Mesothelial cell of epicardium (in vitro differentiated cells): ENCODE measurements around the gene IGFL1. TPM values are rescaled to one million over a fixed set of nuclear protein-coding genes. Genes with fewer than 3 reads are reported as not detected.
"Not testable (repeated sequence)": the region's sequence is repeated elsewhere in the genome, so short reads cannot be mapped to it uniquely, and the experiment has no call there.

Experiments used
- DNase-seq, 2 experiments: peaks; one replicate each; pipeline ENCODE4 v3.0.0; 2021; ENCODE audit warnings: low spot score in 2 of 2; ENCODE audit not compliant: unreplicated experiment in 2 of 2
- H3K27ac Mint-ChIP-seq: 2 replicates; pipeline ENCODE4 v1.8.0; 2021; ENCODE audit warnings: mixed read lengths
- H3K27me3 Mint-ChIP-seq: 2 replicates; pipeline ENCODE4 v1.8.0; 2021; ENCODE audit warnings: low read depth, mixed read lengths
- H3K36me3 Mint-ChIP-seq: 2 replicates; pipeline ENCODE4 v1.8.0; 2021; ENCODE audit warnings: mixed read lengths
- H3K4me1 Mint-ChIP-seq: 2 replicates; pipeline ENCODE4 v1.8.0; 2021; ENCODE audit warnings: mixed read lengths
- H3K4me3 Mint-ChIP-seq: 2 replicates; pipeline ENCODE4 v1.8.0; 2021; ENCODE audit warnings: mild to moderate bottlenecking, moderate library complexity, mixed read lengths
- H3K9me3 Mint-ChIP-seq: 2 replicates; pipeline ENCODE4 v1.8.0; 2021; ENCODE audit warnings: mixed read lengths
- total RNA-seq: library from RNA; stranded (reverse); gene quantifications from 3 replicates; pipeline ENCODE4 v1.2.1, GENCODE V29; 2021
- TF ChIP-seq, protein P1 (sequence below): fragments of 200-600 bp; sonication (generic); IDR thresholded peaks from one replicate; pipeline ENCODE4 v1.5.0; 2021; ENCODE audit warnings: antibody characterized with exemption; ENCODE audit not compliant: unreplicated experiment

Gene IGFL1
- total RNA-seq, 1 donor from 2014 or later: 0.29 TPM

DNA sequence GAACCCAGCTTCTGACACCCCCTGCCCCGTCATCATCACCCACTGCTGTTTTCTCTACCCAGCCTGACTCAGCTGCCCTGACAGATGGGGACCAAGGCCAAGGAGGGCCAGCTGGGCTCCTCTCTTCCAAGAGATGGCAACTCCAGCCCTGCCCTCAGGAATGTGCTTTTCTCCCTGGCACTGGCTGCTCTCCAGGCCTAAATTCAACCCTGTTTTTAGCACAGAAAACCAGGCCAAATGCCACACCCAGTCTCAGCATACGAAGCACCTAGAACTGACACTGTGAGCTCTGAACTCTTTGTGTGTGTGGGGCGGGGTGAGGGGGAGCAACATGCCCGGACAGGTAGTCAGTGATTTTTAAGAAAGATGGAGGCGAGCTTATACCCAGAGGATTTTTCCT, 23.4 kb upstream of the IGFL1 start:
- no peaks in the 10 kb centered on the region for H3K36me3 Mint-ChIP-seq
- DNase-seq: no peak
- no peak overlapping the region for H3K4me3 Mint-ChIP-seq
- TF ChIP-seq, protein P1, sequence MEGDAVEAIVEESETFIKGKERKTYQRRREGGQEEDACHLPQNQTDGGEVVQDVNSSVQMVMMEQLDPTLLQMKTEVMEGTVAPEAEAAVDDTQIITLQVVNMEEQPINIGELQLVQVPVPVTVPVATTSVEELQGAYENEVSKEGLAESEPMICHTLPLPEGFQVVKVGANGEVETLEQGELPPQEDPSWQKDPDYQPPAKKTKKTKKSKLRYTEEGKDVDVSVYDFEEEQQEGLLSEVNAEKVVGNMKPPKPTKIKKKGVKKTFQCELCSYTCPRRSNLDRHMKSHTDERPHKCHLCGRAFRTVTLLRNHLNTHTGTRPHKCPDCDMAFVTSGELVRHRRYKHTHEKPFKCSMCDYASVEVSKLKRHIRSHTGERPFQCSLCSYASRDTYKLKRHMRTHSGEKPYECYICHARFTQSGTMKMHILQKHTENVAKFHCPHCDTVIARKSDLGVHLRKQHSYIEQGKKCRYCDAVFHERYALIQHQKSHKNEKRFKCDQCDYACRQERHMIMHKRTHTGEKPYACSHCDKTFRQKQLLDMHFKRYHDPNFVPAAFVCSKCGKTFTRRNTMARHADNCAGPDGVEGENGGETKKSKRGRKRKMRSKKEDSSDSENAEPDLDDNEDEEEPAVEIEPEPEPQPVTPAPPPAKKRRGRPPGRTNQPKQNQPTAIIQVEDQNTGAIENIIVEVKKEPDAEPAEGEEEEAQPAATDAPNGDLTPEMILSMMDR: no peak
- peaks cover 25% of the 10 kb centered on the region for H3K4me1 Mint-ChIP-seq
- peaks cover 6% of the 10 kb centered on the region for H3K9me3 Mint-ChIP-seq
- H3K27me3 Mint-ChIP-seq: peaks cover 3% of the 10 kb centered on the region
- H3K27ac Mint-ChIP-seq: peak overlapping the region; percentile 58

DNA sequence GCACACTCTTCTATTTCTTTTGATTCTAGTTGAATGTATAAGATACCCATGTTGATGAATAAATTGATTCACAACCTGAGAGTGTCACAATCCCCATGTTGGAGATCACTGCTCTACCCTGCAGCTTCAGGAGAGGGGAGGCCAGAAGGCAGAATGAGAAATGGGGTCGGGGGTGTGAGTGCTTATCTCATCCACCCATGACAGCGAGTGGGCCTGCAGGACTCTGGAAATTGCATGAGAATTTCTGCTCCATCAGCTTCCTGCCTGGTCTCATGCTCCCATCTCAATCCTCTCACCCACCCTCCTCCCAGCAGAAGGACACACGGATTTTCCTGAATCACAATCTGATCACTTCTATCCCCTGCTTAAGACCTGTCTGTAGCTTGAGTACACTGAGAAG, 22.9 kb upstream of the IGFL1 start:
- Mint-ChIP-seq H3K4me1 (peaks cover 30% of the 10 kb centered on the region), H3K36me3 (no peaks in the 10 kb centered on the region)

DNA sequence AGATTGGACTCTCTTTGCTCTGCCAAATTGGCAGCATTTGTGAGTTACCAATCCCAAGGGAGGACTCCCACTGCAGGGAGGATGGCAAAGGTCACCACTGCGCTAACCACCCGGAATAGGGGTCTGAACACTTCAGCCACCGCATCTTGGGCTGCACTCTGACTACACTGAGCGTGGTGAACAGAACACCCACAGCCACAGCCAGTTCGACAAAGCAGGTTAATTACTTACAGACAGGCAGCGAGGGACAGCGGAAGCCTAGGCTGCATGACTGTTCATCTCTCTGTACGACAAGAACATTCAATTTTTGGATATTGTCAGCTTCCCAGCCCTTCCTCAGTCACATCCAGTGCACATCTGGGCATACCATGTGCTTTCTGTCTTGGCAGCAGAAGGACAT, 21.7 kb upstream of the IGFL1 start:
- DNase-seq, H3K9me3 Mint-ChIP-seq, H3K27me3 Mint-ChIP-seq, H3K4me3 Mint-ChIP-seq, H3K36me3 Mint-ChIP-seq, H3K27ac Mint-ChIP-seq: not testable (repeated sequence)
- H3K4me1 Mint-ChIP-seq: peaks cover 30% of the 10 kb centered on the region

More for the DNA sequence above, 22.9 kb upstream of the IGFL1 start:
- H3K27me3 Mint-ChIP-seq: peaks cover 3% of the 10 kb centered on the region
- DNase-seq: no peak
- TF ChIP-seq, protein P1: no peak
- H3K9me3 Mint-ChIP-seq: peaks cover 6% of the 10 kb centered on the region
- no peak overlapping the region for H3K27ac Mint-ChIP-seq
- H3K4me3 Mint-ChIP-seq: no peak overlapping the region

DNA sequence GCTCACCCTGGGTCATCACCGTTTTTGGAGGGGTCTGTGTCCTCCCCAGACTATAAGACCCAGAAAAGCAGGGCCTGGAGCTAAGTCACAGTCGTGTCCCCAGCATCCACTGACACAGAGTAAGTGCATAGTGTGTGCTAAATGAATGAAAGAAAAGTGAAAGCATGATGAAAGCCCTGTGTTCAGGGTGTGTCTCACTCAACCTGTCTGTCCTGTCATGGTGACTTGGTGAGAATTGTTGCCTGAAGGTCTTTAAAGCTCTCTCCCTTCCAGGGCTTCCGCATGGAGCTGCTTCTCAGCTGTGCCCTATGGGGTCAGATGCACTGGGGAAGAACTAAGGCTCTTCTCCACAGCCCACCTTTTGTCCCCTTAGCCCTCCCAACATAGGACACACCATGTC, 20.5 kb upstream of the IGFL1 start:
- Mint-ChIP-seq H3K27me3 (peaks cover 5% of the 10 kb centered on the region), H3K9me3 (no peaks in the 10 kb centered on the region), H3K4me1 (peaks cover 30% of the 10 kb centered on the region), H3K27ac (no peak overlapping the region), H3K36me3 (no peaks in the 10 kb centered on the region), H3K4me3 (no peak overlapping the region)
- TF ChIP-seq, protein P1: no peak
- no peak for DNase-seq

DNA sequence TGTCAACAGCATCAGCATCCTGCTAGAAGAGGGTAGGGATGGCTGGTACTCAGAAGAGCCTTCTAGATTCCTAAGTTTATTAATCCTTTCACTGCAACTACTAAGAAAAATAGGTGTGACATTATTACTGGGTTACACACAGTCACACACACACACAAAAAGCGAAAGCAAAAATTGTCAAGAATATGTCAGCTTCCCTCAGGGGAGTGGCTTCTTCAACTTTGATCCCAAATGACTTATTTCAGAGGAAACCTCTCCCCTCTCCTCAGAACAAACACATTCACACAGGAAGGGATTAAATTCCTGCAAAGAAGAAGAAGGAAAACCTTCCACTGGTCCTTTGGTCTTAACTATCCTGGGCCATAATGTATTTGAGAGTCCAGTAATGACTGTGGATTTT, 20.1 kb upstream of the IGFL1 start:
- Mint-ChIP-seq H3K4me3 (no peak overlapping the region), H3K36me3 (no peaks in the 10 kb centered on the region), H3K9me3 (no peaks in the 10 kb centered on the region), H3K4me1 (peaks cover 30% of the 10 kb centered on the region), H3K27me3 (peaks cover 5% of the 10 kb centered on the region), H3K27ac (no peak overlapping the region)
- TF ChIP-seq, protein P1: no peak
- DNase-seq: no peak

DNA sequence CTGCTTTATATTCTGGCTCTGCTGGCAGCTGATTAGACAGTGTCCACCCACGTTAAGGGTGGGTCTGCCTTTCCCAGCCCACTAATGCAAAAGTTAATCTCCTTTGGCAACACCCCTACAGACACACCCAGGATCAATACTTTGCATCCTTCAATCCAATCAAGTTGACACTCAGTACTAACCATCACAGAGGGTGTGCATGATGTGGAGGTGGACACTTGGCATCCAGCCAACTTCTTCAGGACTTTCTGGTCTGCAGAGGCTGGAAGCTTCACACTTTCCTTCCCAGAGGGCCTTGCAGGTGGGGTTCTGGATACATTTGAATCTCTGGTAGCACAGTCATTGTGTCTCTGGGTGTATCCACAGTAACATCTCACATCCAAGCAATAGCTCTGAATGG, 18.9 kb upstream of the IGFL1 start:
- peaks cover 5% of the 10 kb centered on the region for H3K27me3 Mint-ChIP-seq
- no peaks in the 10 kb centered on the region for H3K36me3 Mint-ChIP-seq
- H3K4me3 Mint-ChIP-seq: no peak overlapping the region
- no peak for DNase-seq
- H3K4me1 Mint-ChIP-seq: peaks cover 30% of the 10 kb centered on the region
- H3K27ac Mint-ChIP-seq: peak overlapping the region; percentile 91
- TF ChIP-seq, protein P1: no peak
- no peaks in the 10 kb centered on the region for H3K9me3 Mint-ChIP-seq
